GM19023 (cell line): ENCODE measurements around the gene OR13C5.

ENCODE experiments used
- ATAC-seq: cut with Tn5 transposase; IDR thresholded peaks from one replicate; pipeline ENCODE4 v1.9.1; 2021; ENCODE audit warnings: mild to moderate bottlenecking, moderate library complexity; ENCODE audit not compliant: unreplicated experiment

OR13C5 gene

DNA sequence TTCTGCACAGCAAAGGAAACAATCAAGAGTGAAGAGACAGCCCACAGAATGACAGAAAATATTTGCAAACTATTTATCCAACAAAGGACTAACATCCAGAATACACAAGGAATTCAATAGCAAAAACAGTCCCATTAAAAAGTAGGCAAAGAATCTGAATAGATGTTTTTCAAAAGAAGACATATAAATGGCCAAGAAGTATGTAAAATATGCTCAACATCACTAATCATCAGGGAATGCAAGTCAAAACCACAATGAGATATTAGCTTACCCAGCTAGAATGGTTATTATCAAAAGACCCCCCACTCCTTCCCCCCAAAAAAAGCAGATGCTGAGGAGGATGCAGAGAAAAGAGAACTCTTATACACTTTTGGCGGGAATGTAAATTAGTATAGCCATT, 43.7 kb downstream of the OR13C5 start:
- no peak for ATAC-seq

- no peak for ATAC-seq
Observed at GRCh38 chr9:104553261-104553660, 46.0 kb downstream of the OR13C5 start.
